Calu3 (cell line): ENCODE measurements around the gene UACA. TPM values are rescaled to one million over a fixed set of nuclear protein-coding genes. Genes with fewer than 3 reads are reported as not detected.

Experiments
- BruUV-seq: library from RNA; stranded (reverse); fragments of 400-500 nt; replicated peaks from 2 replicates; lab custom pipeline; 2021; lab: Mats Ljungman, UMichigan
- CTCF ChIA-PET: fragments of 300-600 bp; sonication (Branson Sonifier 250); formaldehyde crosslinking; loops from one replicate; lab custom pipeline; 2022; ENCODE audit warnings: antibody characterized with exemption; lab: Charles Lee
- DNase-seq: peaks from one replicate; pipeline ENCODE4 v3.0.0; 2022
- H3K27ac Mint-ChIP-seq: one replicate; pipeline ENCODE4 v1.8.0; 2022; ENCODE audit warnings: mixed read lengths; ENCODE audit not compliant: unreplicated experiment
- H3K27me3 Mint-ChIP-seq: one replicate; pipeline ENCODE4 v1.8.0; 2022; ENCODE audit warnings: mixed read lengths; ENCODE audit not compliant: unreplicated experiment
- H3K36me3 Mint-ChIP-seq: one replicate; pipeline ENCODE4 v1.8.0; 2022; ENCODE audit warnings: mild to moderate bottlenecking, moderate library complexity, mixed read lengths; ENCODE audit not compliant: insufficient read depth, unreplicated experiment
- H3K4me1 Mint-ChIP-seq: one replicate; pipeline ENCODE4 v1.8.0; 2022; ENCODE audit warnings: mild to moderate bottlenecking, low read depth, mixed read lengths; ENCODE audit not compliant: unreplicated experiment
- H3K4me3 Mint-ChIP-seq: one replicate; pipeline ENCODE4 v1.8.0; 2022; ENCODE audit warnings: mild to moderate bottlenecking, low read depth, moderate library complexity, mixed read lengths; ENCODE audit not compliant: unreplicated experiment
- H3K9me3 Mint-ChIP-seq: one replicate; pipeline ENCODE4 v1.8.0; 2022; ENCODE audit warnings: low read depth, mixed read lengths; ENCODE audit not compliant: unreplicated experiment
- intact Hi-C: fragments of 100-400 bp; cut with micrococcal nuclease; formaldehyde crosslinking; loops from one replicate; pipeline ENCODE4 v1.10.0; 2022; ENCODE audit not compliant: unreplicated experiment
- total RNA-seq: library from RNA; stranded (reverse); gene quantifications from 2 replicates; pipeline ENCODE4 v1.2.3, GENCODE V29; 2022
- TF ChIP-seq, protein P1 (sequence below): fragments of 200-600 bp; IDR thresholded peaks from one replicate; pipeline ENCODE4 v1.8.0; 2022; ENCODE audit warnings: antibody characterized with exemption; ENCODE audit not compliant: unreplicated experiment

The UACA gene
- total RNA-seq, 1 experiment from 2014 or later = 35.5 TPM

GRCh38 chr15:70680817-70681216, 82.5 kb downstream of the UACA start:
- TF ChIP-seq, protein P1, sequence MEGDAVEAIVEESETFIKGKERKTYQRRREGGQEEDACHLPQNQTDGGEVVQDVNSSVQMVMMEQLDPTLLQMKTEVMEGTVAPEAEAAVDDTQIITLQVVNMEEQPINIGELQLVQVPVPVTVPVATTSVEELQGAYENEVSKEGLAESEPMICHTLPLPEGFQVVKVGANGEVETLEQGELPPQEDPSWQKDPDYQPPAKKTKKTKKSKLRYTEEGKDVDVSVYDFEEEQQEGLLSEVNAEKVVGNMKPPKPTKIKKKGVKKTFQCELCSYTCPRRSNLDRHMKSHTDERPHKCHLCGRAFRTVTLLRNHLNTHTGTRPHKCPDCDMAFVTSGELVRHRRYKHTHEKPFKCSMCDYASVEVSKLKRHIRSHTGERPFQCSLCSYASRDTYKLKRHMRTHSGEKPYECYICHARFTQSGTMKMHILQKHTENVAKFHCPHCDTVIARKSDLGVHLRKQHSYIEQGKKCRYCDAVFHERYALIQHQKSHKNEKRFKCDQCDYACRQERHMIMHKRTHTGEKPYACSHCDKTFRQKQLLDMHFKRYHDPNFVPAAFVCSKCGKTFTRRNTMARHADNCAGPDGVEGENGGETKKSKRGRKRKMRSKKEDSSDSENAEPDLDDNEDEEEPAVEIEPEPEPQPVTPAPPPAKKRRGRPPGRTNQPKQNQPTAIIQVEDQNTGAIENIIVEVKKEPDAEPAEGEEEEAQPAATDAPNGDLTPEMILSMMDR = no peak
- CTCF ChIA-PET = interaction anchor here (3.3 kb wide), 1 partner anchor 42 kb away, joined by 33 read pairs; no protein-coding TSS in a partner anchor
- H3K4me1 Mint-ChIP-seq = peaks cover 8% of the 10 kb centered on the region
- H3K36me3 Mint-ChIP-seq = no peaks in the 10 kb centered on the region
- no TSS peak for BruUV-seq
- intact Hi-C loops = no loop called here
- no peak overlapping the region for H3K4me3 Mint-ChIP-seq
- no peak overlapping the region for H3K27ac Mint-ChIP-seq
- DNase-seq = no peak
- H3K27me3 Mint-ChIP-seq = no peaks in the 10 kb centered on the region
- H3K9me3 Mint-ChIP-seq = no peaks in the 10 kb centered on the region

DNA sequence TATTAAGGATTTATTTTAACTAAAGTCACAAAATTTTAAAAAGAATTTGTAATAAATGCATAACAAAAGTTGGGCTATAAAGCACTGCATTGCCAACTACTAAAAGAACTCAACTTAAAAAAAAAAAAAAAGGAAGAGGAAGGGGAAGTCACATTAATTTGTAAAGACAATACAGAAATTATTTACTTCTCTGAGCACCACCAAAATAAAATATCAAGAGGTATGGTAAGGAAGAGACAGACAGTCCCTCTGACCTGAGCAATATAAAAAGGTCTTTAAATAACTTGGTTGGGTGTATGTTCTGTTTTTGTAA, 83.5 kb downstream of the UACA start:
- Mint-ChIP-seq H3K9me3 (no peaks in the 10 kb centered on the region), H3K27me3 (no peaks in the 10 kb centered on the region), H3K4me1 (peaks cover 8% of the 10 kb centered on the region), H3K36me3 (no peaks in the 10 kb centered on the region), H3K4me3 (no peak overlapping the region), H3K27ac (no peak overlapping the region)
- no TSS peak for BruUV-seq
- intact Hi-C loops = loop anchor here (1.0 to 2.0 kb wide), 3 partner anchors 42 to 195 kb away; no protein-coding TSS in a partner anchor
- CTCF ChIA-PET = interaction anchor here (0.8 to 3.3 kb wide), 4 partner anchors 36 to 195 kb away, joined by 3 to 33 read pairs (median 4); no protein-coding TSS in a partner anchor
- DNase-seq = no peak
- TF ChIP-seq, protein P1 = no peak

- CTCF ChIA-PET = interaction anchor here (0.7 to 0.9 kb wide), 2 partner anchors 66 to 201 kb away, joined by 3 to 4 read pairs; no protein-coding TSS in a partner anchor
- Mint-ChIP-seq H3K36me3 (no peaks in the 10 kb centered on the region), H3K9me3 (no peaks in the 10 kb centered on the region), H3K27ac (no peak overlapping the region), H3K4me1 (peaks cover 9% of the 10 kb centered on the region), H3K4me3 (no peak overlapping the region), H3K27me3 (no peaks in the 10 kb centered on the region)
- no TSS peak for BruUV-seq
- intact Hi-C loops = no loop called here
- no peak for DNase-seq
- TF ChIP-seq, protein P1 = no peak
Observed at GRCh38 chr15:70672081-70672480, 91.3 kb downstream of the UACA start.

DNA sequence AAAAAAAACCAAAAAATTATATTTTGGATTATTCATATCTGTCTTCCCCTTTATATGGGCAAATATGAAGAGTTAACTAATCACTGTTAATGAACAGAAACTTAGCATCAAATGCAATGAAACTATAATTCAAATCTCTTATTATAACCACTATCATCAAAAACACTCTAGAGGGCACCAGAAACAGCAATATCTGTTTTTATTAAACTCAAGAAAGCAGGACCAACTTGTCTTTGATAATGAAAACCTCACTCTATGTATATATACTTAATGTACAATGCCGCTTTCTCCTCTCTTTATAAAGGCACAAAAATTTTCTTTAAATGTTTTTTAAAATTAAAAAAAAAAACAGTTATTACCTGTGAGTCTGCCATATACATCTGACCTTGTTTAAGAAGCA, 92.7 kb downstream of the UACA start:
- Mint-ChIP-seq H3K9me3 (no peaks in the 10 kb centered on the region), H3K4me1 (peaks cover 9% of the 10 kb centered on the region), H3K36me3 (no peaks in the 10 kb centered on the region), H3K27ac (no peak overlapping the region), H3K4me3 (no peak overlapping the region), H3K27me3 (no peaks in the 10 kb centered on the region)
- intact Hi-C loops = no loop called here
- no peak for DNase-seq
- CTCF ChIA-PET = interaction anchor here (1.0 kb wide), 1 partner anchor 102 kb away, joined by 3 read pairs; no protein-coding TSS in a partner anchor
- BruUV-seq = no TSS peak
- TF ChIP-seq, protein P1 = no peak
